Fibroblast of villous mesenchyme (primary cell): ENCODE measurements around the gene SNX10. TPM values are rescaled to one million over a fixed set of nuclear protein-coding genes. Genes with fewer than 3 reads are reported as not detected.
"Not testable (repeated sequence)": the region's sequence is repeated elsewhere in the genome, so short reads cannot be mapped to it uniquely, and the experiment has no call there.

ENCODE experiments used
- DNase-seq: peaks from one replicate; pipeline ENCODE4 v3.0.0-alpha.2; 2010; ENCODE audit warnings: low read depth
- H3K4me3 ChIP-seq: 2 replicates; pipeline ENCODE4 v1.5.1; 2011; ENCODE audit warnings: low read depth, mild to moderate bottlenecking, low read length
- CTCF ChIP-seq: IDR thresholded peaks from 2 replicates; pipeline ENCODE4 v1.5.1; 2012; ENCODE audit warnings: low read depth, mild to moderate bottlenecking, low read length; ENCODE audit not compliant: insufficient read depth
- total RNA-seq: library from RNA; depleted of rRNA; stranded (reverse); fragments of >200 nt; gene quantifications from 2 replicates; pipeline ENCODE4 v1.2.3, GENCODE V29; 2012

SNX10 gene
- total RNA-seq: 0.86 and 1.9 TPM in 2 replicates

GRCh38 chr7:26291699-26292538 is at the start of gene SNX10:
TSS of gene SNX10 (plus strand) at chr7:26291862. CDS start at chr7:26346443, 54,581 bp downstream.
- TF ChIP-seq CTCF: no peak
- H3K4me3 ChIP-seq: peak within 1 kb of the TSS; percentile 49
- no peak for DNase-seq

- H3K4me3 ChIP-seq: no peak overlapping the region
- no peak for DNase-seq
- TF ChIP-seq CTCF: no peak
These were observed 46.5 kb upstream of the SNX10 start for GRCh38 chr7:26245150-26245549.

GRCh38 chr7:26250239-26250638 is 41.4 kb upstream of the SNX10 start:
- DNase-seq: no peak
- no peak overlapping the region for H3K4me3 ChIP-seq
- TF ChIP-seq CTCF: no peak

- not testable (repeated sequence) for H3K4me3 ChIP-seq, DNase-seq
These were observed 29.8 kb upstream of the SNX10 start for GRCh38 chr7:26261866-26262265.

GRCh38 chr7:26265065-26265464 is 26.6 kb upstream of the SNX10 start:
- no peak overlapping the region for H3K4me3 ChIP-seq
- DNase-seq: peak; percentile 26
- TF ChIP-seq CTCF: no peak

- no peak overlapping the region for H3K4me3 ChIP-seq
- DNase-seq: no peak
- no peak for TF ChIP-seq CTCF
These were observed 26.1 kb upstream of the SNX10 start for GRCh38 chr7:26265499-26266075.

- DNase-seq: no peak
- H3K4me3 ChIP-seq: no peak overlapping the region
- TF ChIP-seq CTCF: no peak
These were observed 24.0 kb upstream of the SNX10 start for GRCh38 chr7:26267601-26268166.
